Activated CD8-positive, alpha-beta memory T cell treated with anti-CD3 and anti-CD28 coated beads for 24 hours (primary cell): ENCODE data around the gene TCF20.

Experiments
- DNase-seq: peaks from one replicate; pipeline ENCODE4 v3.0.0-alpha.2; 2020

The TCF20 gene

DNA sequence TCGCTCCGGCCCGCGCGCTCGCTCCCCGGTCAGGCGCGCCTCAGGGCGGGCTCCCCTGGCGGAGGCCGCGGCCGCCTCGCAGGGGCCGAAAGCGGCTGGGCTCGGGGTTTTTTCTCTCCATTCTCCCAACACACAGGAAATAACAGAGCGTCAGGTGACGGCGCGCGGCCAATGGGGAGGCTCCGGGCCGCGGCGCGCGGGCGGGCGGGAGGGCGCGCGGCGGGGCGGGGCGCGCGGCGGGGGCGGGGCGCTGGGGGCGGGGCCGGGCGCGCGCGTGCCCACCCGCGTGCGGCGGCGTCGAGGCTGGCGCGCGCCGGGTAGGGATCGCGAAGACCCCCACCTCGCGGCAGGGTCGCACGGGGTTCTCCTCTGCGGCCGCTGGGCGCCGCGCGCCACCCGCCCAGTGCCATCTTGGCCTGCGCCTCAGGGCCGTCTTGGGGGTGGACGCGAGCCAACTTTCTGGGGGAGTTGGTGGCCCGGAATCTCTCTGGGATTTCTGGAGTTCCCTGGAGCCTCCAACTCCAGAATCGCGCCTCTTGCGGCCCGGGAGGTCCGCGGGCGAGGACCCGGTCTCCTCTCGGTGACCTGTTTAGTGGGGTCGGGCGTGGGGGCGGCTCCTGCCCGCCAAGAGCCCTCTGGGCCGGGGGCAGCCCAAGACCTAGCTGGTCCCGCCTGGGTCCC lies at the start of gene TCF20:
Gene TCF20 (minus strand): TSS at position 144 of the 681 bp plus-strand sequence. CDS start 55,348 bp downstream, outside the sequence.
- peak; percentile 88 for DNase-seq

- DNase-seq, result no peak
Measured at GRCh38 chr22:42319386-42319785, 48.9 kb upstream of the TCF20 start.

GRCh38 chr22:42318967-42319366 lies 48.5 kb upstream of the TCF20 start:
- no peak for DNase-seq

- DNase-seq, result no peak
Measured at GRCh38 chr22:42317691-42318547, 47.5 kb upstream of the TCF20 start.

GRCh38 chr22:42317008-42317407 lies 46.6 kb upstream of the TCF20 start:
- DNase-seq, result peak; percentile 81

DNA sequence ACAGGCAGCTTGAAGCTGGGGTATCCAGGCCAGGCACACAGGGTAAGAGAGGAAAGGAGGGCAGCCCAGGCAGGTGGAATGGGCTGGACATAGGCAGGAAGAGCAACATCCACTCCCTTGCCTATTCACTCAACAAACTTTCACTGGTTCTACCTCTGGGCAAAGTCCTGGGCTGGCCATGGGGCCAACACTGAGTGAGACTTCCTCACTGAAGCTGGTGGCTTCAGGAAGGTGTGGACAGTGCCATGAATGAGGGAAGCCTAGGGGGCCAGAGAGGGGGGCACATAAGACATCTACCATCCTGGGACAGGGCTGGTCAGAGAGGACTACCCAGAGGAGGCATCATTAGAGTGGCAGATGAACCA lies 44.9 kb upstream of the TCF20 start:
- DNase-seq, result no peak

DNA sequence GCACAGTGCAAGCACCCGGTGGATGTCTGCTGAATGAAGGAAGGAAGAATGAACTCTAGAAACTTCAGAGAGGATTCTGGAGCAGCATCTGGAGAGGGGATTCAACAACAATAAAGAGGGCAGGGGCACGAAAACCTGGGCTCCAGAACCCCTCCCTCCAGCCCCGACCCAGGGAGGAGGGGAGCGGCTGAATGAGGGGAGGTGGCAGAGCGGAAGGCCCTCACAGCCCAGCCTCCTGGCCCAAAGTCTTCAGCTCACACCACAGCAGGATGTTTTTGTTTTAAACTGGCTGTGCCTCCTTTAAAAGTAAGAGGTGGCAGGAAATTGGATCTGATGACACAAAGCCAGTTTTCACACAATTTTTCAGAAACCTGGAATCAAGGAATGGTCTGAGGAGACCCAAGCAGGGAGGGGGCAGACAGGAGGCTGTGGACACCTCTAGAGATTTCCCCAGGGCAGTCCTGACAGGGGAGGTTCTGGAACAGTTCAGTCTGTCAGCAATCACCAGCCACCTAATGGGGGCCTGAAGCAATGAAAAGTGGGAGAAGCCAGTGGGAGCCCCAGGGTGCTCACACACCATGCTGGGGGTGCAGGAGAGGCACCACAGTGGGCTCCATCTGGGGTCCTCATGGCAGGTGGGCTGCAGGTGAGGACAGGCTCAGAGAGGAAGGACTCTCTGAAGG lies 44.4 kb upstream of the TCF20 start:
- DNase-seq, result no peak

- no peak for DNase-seq
Measured at GRCh38 chr22:42313804-42314581, 43.5 kb upstream of the TCF20 start.

DNA sequence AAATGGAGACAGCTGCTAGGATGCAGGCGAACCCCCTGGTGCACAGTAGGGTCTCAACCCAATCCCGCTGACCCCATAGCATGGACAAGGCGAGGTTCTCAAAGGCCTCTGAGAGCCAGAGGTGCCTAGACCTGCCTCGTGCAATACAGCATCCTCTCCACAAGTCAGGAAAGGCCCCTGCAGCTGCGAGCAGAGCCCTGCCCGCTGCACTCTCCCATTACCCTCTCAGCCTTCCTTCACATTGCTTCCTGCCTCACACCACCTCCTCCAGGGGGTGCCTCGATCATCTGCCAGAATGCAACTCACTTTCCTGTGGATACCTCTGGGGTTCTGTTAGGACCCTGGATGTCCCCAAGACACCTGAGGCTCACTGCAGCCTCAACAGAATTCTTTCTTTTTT lies 42.8 kb upstream of the TCF20 start:
- DNase-seq, result no peak

- DNase-seq, result no peak
Measured at GRCh38 chr22:42310291-42311015, 40.0 kb upstream of the TCF20 start.

- DNase-seq, result no peak
Measured at GRCh38 chr22:42309865-42310264, 39.4 kb upstream of the TCF20 start.

GRCh38 chr22:42308892-42309468 lies 38.5 kb upstream of the TCF20 start:
- no peak for DNase-seq

DNA sequence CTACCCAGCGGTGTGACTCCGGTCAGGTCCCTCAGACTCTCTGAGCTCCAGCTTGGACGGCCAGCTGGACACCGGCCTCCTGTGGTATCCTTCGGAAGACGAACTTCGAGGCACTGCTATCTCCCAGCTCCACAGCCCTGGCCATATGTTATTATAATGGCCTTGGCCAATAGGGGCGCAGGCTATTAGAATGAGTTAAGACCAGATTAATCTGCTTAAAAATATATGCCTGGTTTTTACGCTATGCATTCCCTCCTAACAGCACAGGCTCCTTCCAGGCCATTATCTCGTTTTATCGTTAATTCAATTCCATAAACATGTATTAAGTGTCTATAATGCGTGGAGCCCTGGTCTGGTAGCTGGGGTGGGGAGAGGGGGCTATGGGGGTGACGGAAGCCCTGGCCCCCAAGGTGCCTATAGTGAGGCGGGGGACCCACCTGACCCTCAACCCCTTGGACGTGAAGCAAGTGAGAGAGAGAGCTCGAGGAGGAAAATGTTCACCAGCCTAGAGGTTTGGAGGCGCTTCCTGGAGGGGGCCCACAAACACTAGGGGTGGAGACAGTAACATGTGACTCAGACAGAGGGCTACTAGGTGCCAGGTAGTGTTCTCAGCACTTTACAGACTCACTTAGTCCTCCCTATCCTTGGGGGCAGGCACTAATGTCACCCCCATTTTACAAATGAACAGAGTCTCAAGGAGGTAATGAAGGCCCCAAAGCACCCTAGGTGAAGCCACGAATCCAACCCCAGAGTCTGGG lies 37.5 kb upstream of the TCF20 start:
- DNase-seq, result no peak

- no peak for DNase-seq
Measured at GRCh38 chr22:42306010-42306409, 35.6 kb upstream of the TCF20 start.

GRCh38 chr22:42304324-42304790 lies 33.9 kb upstream of the TCF20 start:
- no peak for DNase-seq

DNA sequence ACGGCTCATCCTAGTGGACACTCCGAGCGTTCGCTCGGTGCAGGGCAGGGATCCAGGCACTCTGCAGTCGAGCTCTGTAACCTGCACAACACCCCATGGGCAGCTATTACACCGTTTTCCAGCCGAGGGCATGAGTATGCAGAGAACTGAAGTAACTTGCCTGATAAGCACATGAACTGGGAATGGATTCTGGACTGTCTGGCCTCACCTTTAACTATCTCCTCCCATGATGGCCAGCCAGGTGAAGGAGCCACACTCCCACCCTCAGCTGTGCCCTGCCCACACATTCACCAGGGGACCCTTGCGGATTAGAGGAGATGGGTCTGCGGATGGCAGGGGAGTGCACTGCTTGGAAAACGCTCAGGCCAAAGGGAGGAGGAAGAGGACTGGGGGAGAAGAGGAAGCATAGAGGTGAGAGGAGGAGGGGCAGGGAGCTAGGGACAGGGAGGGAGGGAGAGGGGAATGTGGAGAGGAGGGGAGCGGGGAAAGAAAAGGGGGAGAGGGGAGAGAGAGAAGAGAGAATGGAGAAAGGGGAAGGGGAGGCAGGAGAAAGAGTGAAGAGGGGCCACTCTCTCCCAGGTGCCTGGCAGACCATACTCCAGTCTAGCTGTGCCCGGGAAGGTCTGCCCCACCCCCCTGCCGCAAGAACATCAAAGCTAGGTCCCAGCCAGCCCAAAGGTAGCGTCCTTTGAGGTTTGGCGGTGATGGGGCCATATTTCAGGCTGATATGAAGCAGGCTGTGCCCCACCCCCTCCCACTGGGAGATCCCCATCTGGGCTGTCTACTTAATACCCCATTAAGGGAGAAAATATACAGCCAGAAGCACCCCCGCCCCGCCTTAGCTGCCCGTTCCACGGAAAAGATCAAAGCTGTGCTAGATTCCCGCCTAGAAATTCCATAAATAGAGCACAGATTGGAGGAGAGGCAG lies 33.2 kb upstream of the TCF20 start:
- DNase-seq, result no peak

DNA sequence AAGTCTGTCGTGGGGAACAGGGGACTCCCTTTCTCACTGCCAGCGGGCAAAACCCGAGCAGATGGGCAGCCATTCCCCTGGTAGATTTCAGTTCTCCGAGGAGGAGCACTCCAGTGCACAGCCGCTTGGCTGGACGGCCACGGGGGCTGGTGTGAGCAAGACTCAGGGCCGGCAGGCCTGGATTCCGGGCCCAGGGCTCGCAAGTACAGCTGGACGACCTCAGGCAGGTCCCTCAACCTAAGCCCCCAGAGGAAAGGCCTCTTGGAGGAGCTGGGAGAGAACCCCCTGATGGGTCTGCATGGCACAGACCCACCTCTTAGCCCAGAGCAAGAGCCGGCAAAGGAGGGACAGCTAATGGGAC lies 31.3 kb upstream of the TCF20 start:
- no peak for DNase-seq

GRCh38 chr22:42301077-42301741 lies 30.8 kb upstream of the TCF20 start:
- no peak for DNase-seq
